Measurements from ENCODE around the gene SERF2.
"Not testable (repeated sequence)": the region's sequence is repeated elsewhere in the genome, so short reads cannot be mapped to it uniquely, and the experiment has no call there.

Gene SERF2

GRCh38 chr15:43821505-43821904, 29.4 kb downstream of the SERF2 start:
- ChIA-PET CTCF (interaction anchor here (1.0 to 7.4 kb wide), 2 partner anchors 11 to 17 kb away, joined by 5 to 42 read pairs; no protein-coding TSS in a partner anchor), POLR2A (interaction anchor here (0.6 kb wide), 1 partner anchor 16 kb away, joined by 3 read pairs; no protein-coding TSS in a partner anchor)
- DNase-seq (ENCODE audit: extremely low spot score) = no peak
- TF ChIP-seq CTCF (IDR thresholded peaks at IDR 0.05; ENCODE audit: control extremely low read depth, extremely low read depth, low read depth, missing control alignments) = no peak

GRCh38 chr15:43824302-43825246, 32.5 kb downstream of the SERF2 start, which contains the start of gene MFAP1:
MFAP1 (minus strand) TSS chr15:43824690; CDS start chr15:43824569, 121 bp downstream.
- no peak for TF ChIP-seq CTCF (IDR thresholded peaks at IDR 0.05; ENCODE audit: control extremely low read depth, extremely low read depth, low read depth, missing control alignments)
- ChIA-PET CTCF (interaction anchor here (1.5 to 7.4 kb wide), 3 partner anchors 14 to 48 kb away, joined by 4 to 42 read pairs (median 5); partner anchors contain the start of gene ELL3), POLR2A (interaction anchor here (0.6 to 1.3 kb wide), 9 partner anchors 8 to 306 kb away, joined by 3 to 7 read pairs (median 4); partner anchors contain the start of genes ELL3, HYPK and SERINC4)
- peak; percentile 93 for DNase-seq (ENCODE audit: extremely low spot score)

GRCh38 chr15:43825305-43825704, 33.2 kb downstream of the SERF2 start:
- ChIA-PET POLR2A (interaction anchor here (0.7 to 1.3 kb wide), 3 partner anchors 10 to 32 kb away, joined by 5 to 7 read pairs (median 5); partner anchors contain the start of genes HYPK and SERINC4), CTCF (interaction anchor here (1.5 to 7.4 kb wide), 3 partner anchors 15 to 49 kb away, joined by 4 to 42 read pairs (median 5); partner anchors contain the start of gene ELL3)
- DNase-seq (ENCODE audit: extremely low spot score) = not testable (repeated sequence)

- CTCF ChIA-PET = interaction anchor here (7.4 kb wide), 1 partner anchor 15 kb away, joined by 42 read pairs; no protein-coding TSS in a partner anchor
- POLR2A ChIA-PET = interaction anchor here (0.6 kb wide), 1 partner anchor 504 kb away, joined by 7 read pairs; no protein-coding TSS in a partner anchor
- no peak for TF ChIP-seq CTCF (IDR thresholded peaks at IDR 0.05; ENCODE audit: control extremely low read depth, extremely low read depth, low read depth, missing control alignments)
- DNase-seq (ENCODE audit: extremely low spot score) = no peak
Measured at GRCh38 chr15:43826029-43826507, 33.9 kb downstream of the SERF2 start.

- CTCF ChIA-PET = interaction anchor here (0.7 to 1.7 kb wide), 4 partner anchors 10 to 17 kb away, joined by 3 to 7 read pairs (median 4); no protein-coding TSS in a partner anchor
- POLR2A ChIA-PET = interaction anchor here (0.6 to 1.0 kb wide), 2 partner anchors 30 to 503 kb away, joined by 3 to 7 read pairs; no protein-coding TSS in a partner anchor
- peak; percentile 87 for DNase-seq (ENCODE audit: extremely low spot score)
Measured at GRCh38 chr15:43826508-43827341, 34.6 kb downstream of the SERF2 start, which contains the start of gene WDR76. WDR76 (plus strand) TSS chr15:43827002; CDS start chr15:43827033, 31 bp downstream.

More at GRCh38 chr15:43826508-43827341, 34.6 kb downstream of the SERF2 start, which contains the start of gene WDR76:
- no peak for TF ChIP-seq CTCF (IDR thresholded peaks at IDR 0.05; ENCODE audit: control extremely low read depth, extremely low read depth, low read depth, missing control alignments)
